WTC11 (cell line): ENCODE data around the gene PRKCZ. TPM values are rescaled to one million over a fixed set of nuclear protein-coding genes. Genes with fewer than 3 reads are reported as not detected.

ENCODE experiments used
- ATAC-seq: fragments of 200-7000 bp; cut with Tn5 transposase; 2 replicates; pipeline ENCODE4 v1.10.0; 2021; ENCODE audit warnings: mild to moderate bottlenecking, moderate library complexity
- CTCF ChIA-PET: fragments of 300-600 bp; sonication (Branson Sonifier 250); formaldehyde crosslinking; loops from one replicate; lab custom pipeline; 2021; ENCODE audit warnings: antibody characterized with exemption; lab: Charles Lee
- POLR2A ChIA-PET: fragments of 350-600 bp; sonication (Branson Sonifier 250); formaldehyde crosslinking; loops from one replicate; lab custom pipeline; 2021; ENCODE audit warnings: antibody characterized with exemption; lab: Charles Lee
- DNase-seq: peaks from one replicate; pipeline ENCODE4 v3.0.0; 2021; ENCODE audit warnings: low spot score
- H3K27ac Mint-ChIP-seq: 2 replicates; pipeline ENCODE4 v1.8.0; 2021; ENCODE audit warnings: mixed read lengths
- H3K27me3 Mint-ChIP-seq: 2 replicates; pipeline ENCODE4 v1.8.0; 2021; ENCODE audit warnings: low read depth, mild to moderate bottlenecking, moderate library complexity, mixed read lengths
- H3K36me3 Mint-ChIP-seq: 2 replicates; pipeline ENCODE4 v1.8.0; 2021; ENCODE audit warnings: mixed read lengths
- H3K4me1 Mint-ChIP-seq: 2 replicates; pipeline ENCODE4 v1.8.0; 2022; ENCODE audit warnings: mixed read lengths
- H3K4me3 Mint-ChIP-seq: 2 replicates; pipeline ENCODE4 v1.8.0; 2021; ENCODE audit warnings: mild to moderate bottlenecking, moderate library complexity, mixed read lengths
- H3K9me3 Mint-ChIP-seq: 2 replicates; pipeline ENCODE4 v1.8.0; 2021; ENCODE audit warnings: mixed read lengths
- CBFB ChIP-seq: sonication (generic); formaldehyde crosslinking; IDR thresholded peaks from 2 replicates; pipeline ENCODE4 v1.8.1; 2022; ENCODE audit warnings: mild to moderate bottlenecking, low read depth, missing genetic modification reagents
- ERG ChIP-seq: fragments of 250-450 bp; sonication (Bioruptor Pico); IDR thresholded peaks from 2 replicates; pipeline ENCODE4 v1.8.0; 2021; ENCODE audit warnings: mild to moderate bottlenecking
- GABPB1 ChIP-seq: sonication (generic); formaldehyde crosslinking; IDR thresholded peaks from 2 replicates; pipeline ENCODE4 v1.8.1; 2023; ENCODE audit warnings: mild to moderate bottlenecking, missing genetic modification reagents
- HMGXB4 ChIP-seq: sonication (generic); formaldehyde crosslinking; IDR thresholded peaks from 2 replicates; pipeline ENCODE4 v1.8.1; 2023; ENCODE audit warnings: mild to moderate bottlenecking, moderate library complexity, missing genetic modification reagents
- MYBL2 ChIP-seq: sonication (generic); formaldehyde crosslinking; IDR thresholded peaks from 2 replicates; pipeline ENCODE4 v1.8.1; 2023; ENCODE audit warnings: mild to moderate bottlenecking, moderate library complexity, missing genetic modification reagents
- NFE2L1 ChIP-seq: sonication (generic); formaldehyde crosslinking; IDR thresholded peaks from 2 replicates; pipeline ENCODE4 v1.8.1; 2023; ENCODE audit warnings: missing genetic modification reagents
- PREB ChIP-seq: sonication (generic); formaldehyde crosslinking; IDR thresholded peaks from 2 replicates; pipeline ENCODE4 v1.8.1; 2022; ENCODE audit warnings: mild to moderate bottlenecking, missing genetic modification reagents, moderate library complexity, borderline replicate concordance
- SP1 ChIP-seq: sonication (generic); formaldehyde crosslinking; conservative IDR thresholded peaks from 2 replicates; pipeline ENCODE4 v1.8.1; 2022; ENCODE audit warnings: missing genetic modification reagents
- STAT6 ChIP-seq: sonication (generic); formaldehyde crosslinking; conservative IDR thresholded peaks from 2 replicates; pipeline ENCODE4 v1.8.1; 2023; ENCODE audit warnings: mild to moderate bottlenecking, low read depth, missing genetic modification reagents, moderate library complexity
- ZNF138 ChIP-seq: sonication (generic); formaldehyde crosslinking; conservative IDR thresholded peaks from 2 replicates; pipeline ENCODE4 v1.8.1; 2022; ENCODE audit warnings: mild to moderate bottlenecking, moderate library complexity, missing genetic modification reagents
- ZNF232 ChIP-seq: sonication (generic); formaldehyde crosslinking; IDR thresholded peaks from 2 replicates; pipeline ENCODE4 v1.8.0; 2022; ENCODE audit warnings: mild to moderate bottlenecking, missing genetic modification reagents
- ZNF396 ChIP-seq: fragments of 250-450 bp; sonication (Bioruptor Pico); IDR thresholded peaks from 2 replicates; pipeline ENCODE4 v1.8.0; 2021; ENCODE audit warnings: mild to moderate bottlenecking, moderate library complexity, borderline replicate concordance
- total RNA-seq: library from RNA; stranded (reverse); gene quantifications from 3 replicates; pipeline ENCODE4 v1.2.3, GENCODE V29; 2021

The PRKCZ gene
- total RNA-seq, 1 experiment from 2014 or later = 52.5 TPM

GRCh38 chr1:2009101-2010053 is 40.8 kb upstream of the PRKCZ start:
- POLR2A ChIA-PET = no interaction called here
- Mint-ChIP-seq H3K4me1 (no peaks in the 10 kb centered on the region), H3K4me3 (no peak overlapping the region), H3K9me3 (no peaks in the 10 kb centered on the region), H3K27me3 (no peaks in the 10 kb centered on the region), H3K36me3 (no peaks in the 10 kb centered on the region), H3K27ac (no peak overlapping the region)
- no peak for TF ChIP-seq GABPB1 (CRISPR knock-in tag)
- no peak for TF ChIP-seq STAT6
- TF ChIP-seq CBFB (CRISPR knock-in tag) = no peak
- no peak for TF ChIP-seq ERG (CRISPR knock-in tag)
- no peak for TF ChIP-seq ZNF396 (CRISPR knock-in tag)
- TF ChIP-seq HMGXB4 (CRISPR knock-in tag) = no peak
- TF ChIP-seq PREB (CRISPR knock-in tag) = no peak
- TF ChIP-seq NFE2L1 (CRISPR knock-in tag) = no peak
- TF ChIP-seq ZNF232 (CRISPR knock-in tag) = no peak
- TF ChIP-seq MYBL2 (CRISPR knock-in tag) = no peak
- no peak for TF ChIP-seq ZNF138 (CRISPR knock-in tag)
- CTCF ChIA-PET = interaction anchor here (0.8 to 3.0 kb wide), 5 partner anchors 15 to 65 kb away, joined by 3 to 10 read pairs (median 3); no protein-coding TSS in a partner anchor
- ATAC-seq (no peak), DNase-seq (no peak)

GRCh38 chr1:2014181-2014580 is 36.0 kb upstream of the PRKCZ start:
- Mint-ChIP-seq H3K27ac (no peak overlapping the region), H3K9me3 (no peaks in the 10 kb centered on the region), H3K4me3 (no peak overlapping the region)
- TF ChIP-seq SP1 (CRISPR knock-in tag) = no peak
- TF ChIP-seq, all 79 proteins: peak for 0
- peaks cover 8% of the 10 kb centered on the region for H3K4me1 Mint-ChIP-seq
- ATAC-seq (no peak), DNase-seq (no peak)
- H3K27me3 Mint-ChIP-seq = peaks cover 13% of the 10 kb centered on the region
- ChIA-PET POLR2A (no interaction called here), CTCF (interaction anchor here (0.6 to 4.3 kb wide), 4 partner anchors 31 to 175 kb away, joined by 3 to 30 read pairs (median 7); no protein-coding TSS in a partner anchor)
- H3K36me3 Mint-ChIP-seq = no peaks in the 10 kb centered on the region
